Esophagus squamous epithelium (tissue), 5 donors: Measurements from ENCODE around the gene PAK1. TPM values are rescaled to one million over a fixed set of nuclear protein-coding genes. Genes with fewer than 3 reads are reported as not detected.

Experiments used
- DNase-seq: peaks from one replicate; lab custom pipeline; 2025; lab: John Stamatoyannopoulos, UW
- H3K27ac ChIP-seq, 4 donors: fragments of 200-600 bp; sonication (generic); one replicate each; pipeline ENCODE4 v1.5.1; 2016 to 2019; ENCODE audit warnings: mild to moderate bottlenecking in 1 of 4
- H3K27me3 ChIP-seq, 4 donors: fragments of 200-600 bp; sonication (generic); 1 replicate in 3 of 4; 2 replicates in 1 of 4; pipeline versions ENCODE4 v1.5.1 to v1.6.0; 2017 to 2021; ENCODE audit warnings: antibody characterized with exemption in 1 of 4
- H3K36me3 ChIP-seq, 3 donors: fragments of 200-600 bp; sonication (generic); one replicate each; pipeline ENCODE4 v1.5.1; 2016 to 2019
- H3K4me1 ChIP-seq, 3 donors: fragments of 200-600 bp; sonication (generic); one replicate each; pipeline ENCODE4 v1.5.1; 2017 to 2019
- H3K4me3 ChIP-seq, 4 donors: fragments of 200-600 bp; sonication (generic); 1 replicate in 3 of 4; 2 replicates in 1 of 4; pipeline ENCODE4 v1.5.1; 2016 to 2019; ENCODE audit warnings: mild to moderate bottlenecking in 2 of 4, moderate library complexity in 1 of 4
- H3K9me3 ChIP-seq, 3 donors: fragments of 200-600 bp; sonication (generic); one replicate each; pipeline ENCODE4 v1.5.1; 2016 to 2019
- POLR2A ChIP-seq, 4 donors: fragments of 450-650 bp; IDR thresholded peaks; one replicate each; pipeline ENCODE4 v1.6.1; 2017; ENCODE audit warnings: antibody characterized with exemption in 4 of 4, mild to moderate bottlenecking in 4 of 4, moderate library complexity in 3 of 4
- WGBS, 2 donors: methylation state at CpG; one replicate each; pipeline ENCODE4 v1.1.5; 2018; 5-methylcytosine and 5-hydroxymethylcytosine counted together
- intact Hi-C: fragments of 100-400 bp; cut with DNase I; formaldehyde crosslinking; loops from one replicate; pipeline ENCODE4 v1.15.0; 2022
- total RNA-seq, 4 donors: library from RNA; depleted of rRNA; stranded (reverse); fragments of >200 nt; gene quantifications; one replicate each; pipeline ENCODE4 v1.1.0, GENCODE V29; 2016
- TF ChIP-seq, protein P1 (sequence below), 6 experiments: fragments of 450-650 bp in 4 of 6; fragments of 200-600 bp in 2 of 6; sonication (generic) in 2 of 6; IDR thresholded peaks; one replicate each; pipeline ENCODE4 v1.5.1; 2016 to 2019; ENCODE audit warnings: antibody characterized with exemption in 6 of 6, mild to moderate bottlenecking in 4 of 6, moderate library complexity in 4 of 6
- donor health status: DM: yes; HTN: yes; CAD: no.

Gene PAK1
- total RNA-seq, 4 donors from 2014 or later = 17.4 to 41.6 (median 24.8) TPM

GRCh38 chr11:77517226-77517625, 43.3 kb upstream of the PAK1 start:
- H3K36me3 ChIP-seq = no peaks in the 10 kb centered on the region
- no peak for DNase-seq
- peaks cover 0 to 25% (median 0%) of the 10 kb centered on the region in 4 donors for H3K27me3 ChIP-seq
- no peaks in the 10 kb centered on the region for H3K9me3 ChIP-seq
- H3K4me1 ChIP-seq = no peaks in the 10 kb centered on the region
- no peak overlapping the region for H3K27ac ChIP-seq
- 85 to 91% methylated on average over 2 of the region's 2 CpGs for WGBS, 2 donors
- no peak overlapping the region for H3K4me3 ChIP-seq
- intact Hi-C loops = no loop called here
- TF ChIP-seq POLR2A (IDR thresholded peaks at IDR 0.05) = no peak
- TF ChIP-seq, protein P1, sequence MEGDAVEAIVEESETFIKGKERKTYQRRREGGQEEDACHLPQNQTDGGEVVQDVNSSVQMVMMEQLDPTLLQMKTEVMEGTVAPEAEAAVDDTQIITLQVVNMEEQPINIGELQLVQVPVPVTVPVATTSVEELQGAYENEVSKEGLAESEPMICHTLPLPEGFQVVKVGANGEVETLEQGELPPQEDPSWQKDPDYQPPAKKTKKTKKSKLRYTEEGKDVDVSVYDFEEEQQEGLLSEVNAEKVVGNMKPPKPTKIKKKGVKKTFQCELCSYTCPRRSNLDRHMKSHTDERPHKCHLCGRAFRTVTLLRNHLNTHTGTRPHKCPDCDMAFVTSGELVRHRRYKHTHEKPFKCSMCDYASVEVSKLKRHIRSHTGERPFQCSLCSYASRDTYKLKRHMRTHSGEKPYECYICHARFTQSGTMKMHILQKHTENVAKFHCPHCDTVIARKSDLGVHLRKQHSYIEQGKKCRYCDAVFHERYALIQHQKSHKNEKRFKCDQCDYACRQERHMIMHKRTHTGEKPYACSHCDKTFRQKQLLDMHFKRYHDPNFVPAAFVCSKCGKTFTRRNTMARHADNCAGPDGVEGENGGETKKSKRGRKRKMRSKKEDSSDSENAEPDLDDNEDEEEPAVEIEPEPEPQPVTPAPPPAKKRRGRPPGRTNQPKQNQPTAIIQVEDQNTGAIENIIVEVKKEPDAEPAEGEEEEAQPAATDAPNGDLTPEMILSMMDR (IDR thresholded peaks at IDR 0.05) = no peak

GRCh38 chr11:77515483-77515882, 41.6 kb upstream of the PAK1 start:
- DNase-seq = no peak
- 43 to 54% methylated on average over 3 of the region's 3 CpGs for WGBS, 2 donors
- intact Hi-C loops = no loop called here
- Histone ChIP-seq H3K36me3 (no peaks in the 10 kb centered on the region), H3K27me3 (peaks cover 0 to 31% (median 0%) of the 10 kb centered on the region in 4 donors), H3K4me3 (no peak overlapping the region), H3K9me3 (no peaks in the 10 kb centered on the region), H3K27ac (no peak overlapping the region), H3K4me1 (peaks cover 0 to 14% (median 0%) of the 10 kb centered on the region in 3 donors)
- TF ChIP-seq, protein P1 (IDR thresholded peaks at IDR 0.05) = no peak
- TF ChIP-seq POLR2A (IDR thresholded peaks at IDR 0.05) = no peak

- Histone ChIP-seq H3K27me3 (peaks cover 0 to 27% (median 0%) of the 10 kb centered on the region in 4 donors), H3K4me1 (peaks cover 0 to 18% (median 0%) of the 10 kb centered on the region in 3 donors), H3K27ac (no peak overlapping the region), H3K4me3 (no peak overlapping the region), H3K36me3 (no peaks in the 10 kb centered on the region), H3K9me3 (no peaks in the 10 kb centered on the region)
- DNase-seq = no peak
- TF ChIP-seq POLR2A (IDR thresholded peaks at IDR 0.05) = no peak
- TF ChIP-seq, protein P1 (IDR thresholded peaks at IDR 0.05) = no peak
- 51 to 60% methylated on average over 3 of the region's 3 CpGs for WGBS, 2 donors
- intact Hi-C loops = no loop called here
Measured at GRCh38 chr11:77515063-77515462, 41.2 kb upstream of the PAK1 start.

- Histone ChIP-seq H3K27me3 (peaks cover 0 to 15% (median 0%) of the 10 kb centered on the region in 4 donors), H3K36me3 (no peaks in the 10 kb centered on the region), H3K27ac (no peak overlapping the region), H3K9me3 (no peaks in the 10 kb centered on the region), H3K4me1 (peaks cover 0 to 28% (median 1%) of the 10 kb centered on the region in 3 donors), H3K4me3 (no peak overlapping the region)
- 67 to 73% methylated on average over 2 of the region's 2 CpGs for WGBS, 2 donors
- intact Hi-C loops = no loop called here
- no peak for TF ChIP-seq POLR2A (IDR thresholded peaks at IDR 0.05)
- TF ChIP-seq, protein P1 (IDR thresholded peaks at IDR 0.05) = no peak
- no peak for DNase-seq
Measured at GRCh38 chr11:77512092-77512491, 38.2 kb upstream of the PAK1 start.

GRCh38 chr11:77510851-77511250, 37.0 kb upstream of the PAK1 start:
- TF ChIP-seq, protein P1 (IDR thresholded peaks at IDR 0.05) = no peak
- no peak for TF ChIP-seq POLR2A (IDR thresholded peaks at IDR 0.05)
- peaks cover 0 to 12% (median 0%) of the 10 kb centered on the region in 4 donors for H3K27me3 ChIP-seq
- H3K4me1 ChIP-seq = peaks cover 4 to 40% (median 11%) of the 10 kb centered on the region in 3 donors
- H3K4me3 ChIP-seq = no peak overlapping the region
- no peaks in the 10 kb centered on the region for H3K36me3 ChIP-seq
- H3K9me3 ChIP-seq = no peaks in the 10 kb centered on the region
- WGBS, 2 donors = 70 to 71% methylated on average over 1 of the region's 1 CpG
- H3K27ac ChIP-seq = no peak overlapping the region
- no peak for DNase-seq
- intact Hi-C loops = no loop called here
